Transverse colon (tissue), 3 donors: ENCODE measurements around the gene ZNF599.

Experiments
- CTCF ChIP-seq, 5 experiments: fragments of 200-600 bp in 3 of 5; fragments of 450-650 bp in 2 of 5; sonication (generic) in 3 of 5; IDR thresholded peaks; 1 replicate in 2 of 5; 2 replicates in 3 of 5; pipeline ENCODE4 v1.5.1; 2016 to 2017; ENCODE audit warnings: antibody characterized with exemption in 5 of 5, inconsistent platforms in 3 of 5, mild to moderate bottlenecking in 2 of 5, moderate library complexity in 1 of 5
- POLR2A ChIP-seq: fragments of 450-650 bp; IDR thresholded peaks from one replicate; pipeline ENCODE4 v1.6.1; 2016; ENCODE audit warnings: antibody characterized with exemption, mild to moderate bottlenecking, moderate library complexity

- TF ChIP-seq CTCF (IDR thresholded peaks at IDR 0.05) (no peak), POLR2A (no peak)
Observed at GRCh38 chr19:34806976-34807860, 34.2 kb upstream of the ZNF599 start.
